Ecto neural progenitor cell (in vitro differentiated cells): ENCODE measurements around the gene VTI1B.
A peak's percentile ranks its signal among the peaks of the same experiment; 100 is the strongest.
"Not testable (repeated sequence)": the region's sequence is repeated elsewhere in the genome, so short reads cannot be mapped to it uniquely, and the experiment has no call there.

Source experiments
- DNase-seq: peaks from one replicate; pipeline ENCODE4 v3.0.0-alpha.2; 2018; ENCODE audit warnings: low spot score

The VTI1B gene

GRCh38 chr14:67626131-67626530 is 48.3 kb downstream of the VTI1B start:
- DNase-seq = not testable (repeated sequence)

- DNase-seq = no peak
These were observed 51.3 kb downstream of the VTI1B start for GRCh38 chr14:67623114-67623513.

DNA sequence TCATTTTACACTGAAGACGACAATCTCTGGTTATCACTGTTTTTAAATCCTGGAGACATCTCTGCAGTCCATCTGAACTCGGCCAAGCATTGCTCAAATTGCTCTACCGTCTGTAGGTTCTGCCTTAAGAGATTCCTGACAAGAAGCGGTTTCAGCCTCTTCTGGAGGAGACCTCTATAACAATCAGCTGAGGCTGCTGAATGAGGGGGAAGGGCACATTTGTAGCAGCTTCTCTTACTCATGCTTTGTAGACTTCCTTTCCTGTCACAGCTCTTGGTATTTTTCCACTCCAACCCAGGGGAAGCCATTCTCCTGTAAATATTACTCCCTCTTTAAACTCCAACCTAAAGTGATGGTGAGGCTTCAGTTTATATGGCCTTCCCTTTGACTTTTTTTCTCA is 51.8 kb downstream of the VTI1B start:
- no peak for DNase-seq

DNA sequence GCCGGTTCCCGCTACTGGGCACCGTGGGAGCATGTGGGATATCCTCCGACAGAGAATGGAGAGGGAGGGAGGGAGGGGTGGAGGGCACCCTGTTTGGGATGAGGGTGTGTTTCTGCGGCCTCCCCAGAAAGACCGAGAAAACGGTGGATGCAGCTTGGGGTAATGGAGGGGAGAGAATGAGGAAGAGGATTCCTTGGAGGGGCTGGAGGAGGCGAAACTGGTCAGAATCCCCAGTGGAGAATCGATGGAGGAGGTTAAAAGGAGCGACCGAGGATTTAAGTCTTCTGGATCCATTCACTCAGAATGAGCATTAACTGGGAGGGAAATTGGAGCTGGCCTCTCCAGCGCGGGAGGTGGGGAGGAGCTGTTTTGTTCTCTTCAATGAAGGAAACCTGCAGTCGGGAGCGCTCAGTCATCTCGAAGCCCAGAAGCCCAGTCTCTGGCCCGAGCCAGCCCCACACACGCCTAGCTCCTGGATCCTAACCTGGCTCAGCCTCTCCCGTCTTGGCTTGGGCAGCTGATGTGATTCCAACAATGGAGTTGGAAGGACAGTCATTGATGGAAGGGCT is 54.1 kb downstream of the VTI1B start:
- peak; percentile 73 for DNase-seq

DNA sequence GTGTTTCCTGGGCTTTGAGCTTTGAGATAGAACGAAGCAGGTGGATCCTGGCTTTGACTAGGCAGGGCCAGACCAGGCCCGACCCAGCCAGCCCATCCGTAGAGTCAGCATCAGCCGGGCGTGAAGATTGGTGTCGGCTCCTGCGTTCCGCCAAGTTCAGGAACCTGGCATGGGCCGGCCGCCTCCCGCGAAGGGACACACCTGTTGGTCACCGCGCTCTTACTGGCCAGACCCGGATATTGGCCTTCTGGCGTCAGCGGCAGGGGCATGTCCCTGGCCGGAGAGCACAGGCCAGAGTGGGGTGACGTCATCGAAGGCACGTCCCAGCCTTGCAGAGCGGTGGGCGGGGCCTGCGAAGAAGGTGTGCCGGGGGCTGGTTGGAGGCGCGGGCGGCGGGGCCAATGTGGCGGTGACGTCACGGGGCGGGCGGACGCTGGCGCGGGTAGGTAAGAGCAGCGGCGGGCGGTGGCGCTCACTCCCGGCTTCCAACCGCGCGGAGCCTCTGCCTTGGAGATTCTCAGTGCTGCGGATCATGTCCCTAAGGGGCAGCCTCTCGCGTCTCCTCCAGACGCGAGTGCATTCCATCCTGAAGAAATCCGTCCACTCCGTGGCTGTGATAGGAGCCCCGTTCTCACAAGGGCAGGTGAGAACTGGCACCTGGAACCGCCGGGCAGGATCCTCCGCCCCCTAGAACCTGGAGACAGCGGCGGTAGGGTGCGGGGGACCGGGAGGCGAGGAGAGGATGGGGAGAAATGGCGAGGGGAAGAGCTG is 54.8 kb downstream of the VTI1B start, which contains the start of gene ARG2:
Gene ARG2 (plus strand): TSS at position 475 of the 771 bp plus-strand sequence. CDS start 58 bp downstream, at position 533.
- peak; percentile 99 for DNase-seq

- no peak for DNase-seq
These were observed 55.8 kb downstream of the VTI1B start for GRCh38 chr14:67618617-67619063.

DNA sequence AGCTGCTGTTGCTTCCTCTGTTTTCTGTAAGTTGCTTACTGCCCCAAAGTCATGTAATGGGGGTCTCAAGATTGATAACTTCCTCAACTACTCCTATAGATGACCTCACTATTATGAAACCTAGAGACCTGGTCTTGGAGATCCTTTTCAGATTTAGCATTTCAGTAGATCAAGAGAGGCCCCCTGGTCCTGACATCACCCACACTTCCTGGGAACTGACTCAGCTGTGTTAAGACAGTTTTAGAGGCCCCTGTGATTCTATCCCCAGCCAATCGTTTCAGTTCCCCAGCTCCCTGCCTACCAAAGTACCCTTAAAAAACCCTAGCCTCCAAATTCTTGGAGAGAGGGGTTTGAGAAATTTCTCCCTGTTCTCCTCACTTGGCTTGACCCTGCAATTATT is 63.9 kb downstream of the VTI1B start:
- no peak for DNase-seq

GRCh38 chr14:67609642-67610310 is 64.7 kb downstream of the VTI1B start:
- DNase-seq = no peak

- DNase-seq = no peak
These were observed 66.8 kb downstream of the VTI1B start for GRCh38 chr14:67607646-67608045.

DNA sequence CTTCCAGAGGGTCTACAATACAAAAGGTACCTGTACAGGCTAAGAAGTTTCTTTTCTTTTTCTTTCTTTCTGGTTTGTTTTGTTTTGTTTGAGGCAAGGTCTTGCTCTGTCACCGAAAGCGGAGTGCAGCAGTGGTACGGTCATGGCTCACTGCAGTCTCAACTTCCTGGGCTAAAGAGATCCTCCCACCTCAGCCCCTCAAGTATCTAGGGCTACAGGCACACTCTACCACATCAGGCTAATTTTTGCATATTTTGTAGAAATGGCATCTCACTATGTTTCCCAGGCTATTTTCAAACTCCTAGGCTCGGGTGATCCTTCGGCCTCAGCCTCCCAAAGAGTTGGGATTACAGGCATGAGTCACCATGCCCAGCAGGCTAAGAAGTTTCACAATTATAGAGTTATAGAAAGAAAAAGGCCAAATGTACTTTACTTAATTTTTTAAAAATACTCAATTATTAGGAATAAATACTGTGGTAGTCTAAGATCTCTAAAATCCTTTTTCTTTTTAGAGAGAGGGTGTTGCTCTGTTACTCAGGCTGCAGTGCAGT is 71.4 kb downstream of the VTI1B start:
- no peak for DNase-seq

GRCh38 chr14:67602076-67602475 is 72.4 kb downstream of the VTI1B start:
- DNase-seq = no peak

DNA sequence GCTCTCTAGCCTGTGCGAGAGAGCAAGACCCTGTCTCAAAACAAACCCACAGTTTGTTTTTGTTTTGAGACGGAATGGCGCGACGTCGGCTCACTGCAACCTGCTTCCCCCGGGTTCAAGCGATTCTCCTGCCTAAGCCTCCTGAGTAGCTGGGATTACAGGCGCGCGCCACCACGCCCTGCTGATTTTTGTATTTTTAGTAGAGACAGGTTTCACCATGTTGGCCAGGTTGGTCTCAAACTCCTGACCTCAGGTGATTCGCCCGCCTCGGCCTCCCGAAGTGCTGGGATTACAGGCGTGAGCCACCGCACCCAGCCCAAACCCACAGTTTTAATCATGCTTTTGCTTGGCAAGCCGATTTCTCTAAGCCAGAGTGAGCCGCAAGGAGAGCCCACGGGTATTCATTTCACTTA is 73.9 kb downstream of the VTI1B start:
- not testable (repeated sequence) for DNase-seq

DNA sequence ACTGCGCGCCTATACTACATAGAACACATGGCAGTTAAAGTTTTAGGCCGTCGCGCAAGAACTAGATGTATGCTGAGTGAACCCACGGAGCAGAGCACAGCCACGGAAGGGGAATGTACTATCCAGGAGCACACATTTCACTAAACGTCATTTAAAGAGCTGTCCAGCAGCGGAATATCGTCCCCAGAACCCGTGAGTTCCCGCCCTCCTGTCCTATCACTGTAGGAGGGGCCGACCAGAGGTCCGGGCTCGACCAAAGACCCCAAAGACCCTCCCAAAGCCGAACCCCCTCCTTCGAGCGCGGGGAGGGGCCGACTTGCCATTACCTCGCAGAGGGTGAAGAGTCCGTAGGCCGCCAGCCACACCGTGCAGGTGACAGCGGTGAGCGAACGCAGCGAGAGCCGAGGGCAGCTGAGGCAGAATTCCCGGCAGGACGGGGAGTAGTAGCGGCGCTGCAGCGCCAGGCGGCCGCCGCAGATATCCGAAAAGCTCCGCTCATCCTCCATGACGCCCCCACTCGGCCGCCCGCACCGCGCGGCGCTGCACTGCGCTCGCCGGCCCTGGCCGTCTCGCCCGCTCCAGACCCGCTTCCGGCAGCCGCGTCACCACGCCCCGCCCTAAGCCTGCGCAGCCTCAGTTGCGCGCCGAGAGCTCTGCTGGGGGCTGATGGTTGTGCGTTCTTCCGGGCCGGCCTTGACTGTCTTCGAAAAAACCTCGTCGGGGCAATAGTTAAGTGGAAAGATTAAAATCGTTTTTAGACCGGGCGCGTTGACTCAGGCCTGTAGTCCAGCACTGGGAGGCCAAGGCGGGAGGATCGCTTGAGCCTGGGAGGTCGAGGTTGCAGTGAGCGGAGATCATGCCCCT is 74.5 kb downstream of the VTI1B start, which contains the start of gene PIGH:
Gene PIGH (minus strand): TSS at position 571 of the 864 bp plus-strand sequence. CDS start 65 bp downstream, at position 506.
- peak; percentile 96 for DNase-seq
